Lower leg skin (tissue), 3 donors: Measurements from ENCODE around the gene FANK1.

Experiments
- POLR2A ChIP-seq, 2 donors: fragments of 450-650 bp; IDR thresholded peaks; one replicate each; pipeline ENCODE4 v1.6.1; 2016 to 2017; ENCODE audit warnings: antibody characterized with exemption in 2 of 2, mild to moderate bottlenecking in 1 of 2, moderate library complexity in 1 of 2
- TF ChIP-seq, protein P1 (sequence below), 3 donors: fragments of 450-650 bp; IDR thresholded peaks; one replicate each; pipeline ENCODE4 v1.5.1; 2016; ENCODE audit warnings: antibody characterized with exemption in 3 of 3, mild to moderate bottlenecking in 3 of 3, moderate library complexity in 2 of 3

DNA sequence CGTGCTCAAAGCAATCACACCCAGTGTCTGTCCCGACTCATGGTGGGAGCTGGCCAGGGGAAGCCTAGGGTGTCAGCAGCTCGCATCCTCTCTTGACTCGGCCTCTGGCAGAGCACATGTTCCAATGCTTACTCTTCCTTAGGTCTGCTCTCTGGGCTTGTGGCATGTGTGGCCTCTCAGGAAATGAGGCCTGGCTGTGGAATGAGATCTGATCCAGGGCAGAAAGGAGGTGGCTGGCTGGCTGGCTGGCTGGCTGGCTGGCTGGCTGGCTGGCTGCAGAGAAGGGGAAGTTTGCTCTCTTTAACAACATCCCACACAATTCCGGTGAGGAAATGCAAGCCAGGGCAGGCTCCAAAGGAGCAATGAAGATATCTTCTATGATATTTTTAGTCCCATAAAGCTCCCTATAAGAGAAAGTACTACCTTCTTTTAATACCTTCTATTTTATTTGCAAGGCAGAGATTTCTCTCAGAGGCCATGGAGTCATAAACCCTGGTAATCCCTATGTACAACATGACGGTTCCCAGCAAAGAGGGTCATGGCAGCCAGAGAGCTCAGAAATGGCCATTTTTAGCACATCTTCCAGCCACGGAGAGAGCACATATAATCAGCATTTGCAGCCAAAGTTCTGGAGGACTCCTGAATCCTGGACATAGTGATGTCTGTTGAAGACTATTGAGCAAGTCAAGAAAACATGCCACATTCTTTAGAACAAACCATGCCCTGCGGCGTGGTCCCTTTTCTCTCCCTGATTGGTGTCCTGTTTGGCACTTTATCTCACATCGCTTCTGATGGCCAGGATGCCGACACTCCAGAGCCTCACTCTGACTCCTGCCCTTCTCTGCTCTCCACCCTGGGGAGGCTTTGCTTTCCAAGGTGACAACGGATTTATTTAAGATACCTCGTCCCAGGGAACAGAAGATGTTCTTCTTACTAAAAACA is 153.7 kb downstream of the FANK1 start:
- TF ChIP-seq, protein P1, sequence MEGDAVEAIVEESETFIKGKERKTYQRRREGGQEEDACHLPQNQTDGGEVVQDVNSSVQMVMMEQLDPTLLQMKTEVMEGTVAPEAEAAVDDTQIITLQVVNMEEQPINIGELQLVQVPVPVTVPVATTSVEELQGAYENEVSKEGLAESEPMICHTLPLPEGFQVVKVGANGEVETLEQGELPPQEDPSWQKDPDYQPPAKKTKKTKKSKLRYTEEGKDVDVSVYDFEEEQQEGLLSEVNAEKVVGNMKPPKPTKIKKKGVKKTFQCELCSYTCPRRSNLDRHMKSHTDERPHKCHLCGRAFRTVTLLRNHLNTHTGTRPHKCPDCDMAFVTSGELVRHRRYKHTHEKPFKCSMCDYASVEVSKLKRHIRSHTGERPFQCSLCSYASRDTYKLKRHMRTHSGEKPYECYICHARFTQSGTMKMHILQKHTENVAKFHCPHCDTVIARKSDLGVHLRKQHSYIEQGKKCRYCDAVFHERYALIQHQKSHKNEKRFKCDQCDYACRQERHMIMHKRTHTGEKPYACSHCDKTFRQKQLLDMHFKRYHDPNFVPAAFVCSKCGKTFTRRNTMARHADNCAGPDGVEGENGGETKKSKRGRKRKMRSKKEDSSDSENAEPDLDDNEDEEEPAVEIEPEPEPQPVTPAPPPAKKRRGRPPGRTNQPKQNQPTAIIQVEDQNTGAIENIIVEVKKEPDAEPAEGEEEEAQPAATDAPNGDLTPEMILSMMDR (IDR thresholded peaks at IDR 0.05): no peak
- no peak for TF ChIP-seq POLR2A (IDR thresholded peaks at IDR 0.05)
